Measurements from ENCODE around the gene CDK1. TPM values are rescaled to one million over a fixed set of nuclear protein-coding genes. Genes with fewer than 3 reads are reported as not detected.

The CDK1 gene
- total and polyA plus RNA-seq, 2 of the 8 experiments (the other 6 are each of a cell fraction or from before 2014, with no cell fraction given): 29.4 to 111 TPM

DNA sequence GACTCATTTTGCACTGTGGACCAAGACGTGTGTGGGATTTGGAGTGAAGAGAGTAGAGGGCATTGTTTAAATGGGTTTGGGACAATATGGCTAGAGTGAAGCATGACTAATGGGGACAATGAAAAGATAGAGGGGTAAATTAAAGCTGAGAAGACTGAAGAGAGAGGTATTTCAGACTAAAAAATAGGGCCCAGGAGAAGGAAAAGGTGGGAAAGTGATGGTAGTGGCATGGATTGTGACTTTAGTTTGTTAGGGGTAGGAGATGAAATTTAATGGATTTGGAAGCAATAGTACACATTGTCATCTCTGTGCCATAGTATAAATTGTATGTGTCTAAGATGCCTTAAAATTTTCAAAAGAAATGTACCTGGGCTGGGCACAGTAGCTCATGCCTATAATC lies 18.2 kb downstream of the CDK1 start (continued):
- no peak for TF ChIP-seq CTBP2 (IDR thresholded peaks at IDR 0.05; ENCODE audit: borderline replicate concordance, insufficient read depth, insufficient read length, low read length)
- TF ChIP-seq RBBP5 (IDR thresholded peaks at IDR 0.05; ENCODE audit: borderline replicate concordance, low read depth, low read length): no peak
- no peak for TF ChIP-seq POU5F1 (IDR thresholded peaks at IDR 0.05; ENCODE audit: low read depth, low read length)
- no peak for TF ChIP-seq NRF1 (IDR thresholded peaks at IDR 0.05; ENCODE audit: low read depth, low read length)
- no peak for TF ChIP-seq HDAC6 (IDR thresholded peaks at IDR 0.05; ENCODE audit: low read depth, low read length)
- no peak for TF ChIP-seq NANOG (IDR thresholded peaks at IDR 0.05; ENCODE audit: insufficient read depth, low read depth, low read length, poor library complexity, severe bottlenecking)

Data from H1 (cell line).